ENCODE data around the gene RPL27A. TPM values are rescaled to one million over a fixed set of nuclear protein-coding genes. Genes with fewer than 3 reads are reported as not detected.
A peak's percentile ranks its signal among the peaks of the same experiment; 100 is the strongest.

RPL27A gene
- total and polyA plus RNA-seq, 2 of the 8 experiments (the other 6 are each of a cell fraction or from before 2014, with no cell fraction given): 1,756 to 1,777 TPM

DNA sequence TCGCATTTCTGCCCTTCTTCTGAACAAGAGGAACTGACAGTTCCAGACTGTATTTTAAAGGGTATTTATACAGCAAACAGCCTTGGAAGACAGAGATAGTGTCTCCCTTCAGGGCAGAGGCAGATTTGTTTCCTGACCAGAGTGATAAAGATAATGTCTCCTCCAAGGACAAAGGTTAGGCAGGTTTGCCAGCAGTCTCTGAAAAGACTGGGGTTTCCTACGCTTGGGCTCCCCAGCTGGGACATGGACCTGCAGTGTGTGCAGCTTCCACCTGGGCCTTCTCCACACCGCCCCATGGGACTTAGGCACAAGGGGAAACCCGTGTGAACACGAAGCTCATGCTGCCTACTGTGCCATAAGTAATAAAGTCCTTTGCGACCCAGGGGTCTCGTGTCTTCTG is 42.1 kb downstream of the RPL27A start:
- Histone ChIP-seq H3K14ac (ENCODE audit: insufficient read length) (no peak overlapping the region), H3K4ac (replicated peaks; ENCODE audit: insufficient read length, low read depth, low read length) (no peak overlapping the region), H2BK120ac (replicated peaks; ENCODE audit: low read depth, low read length) (no peak overlapping the region), H4K20me1 (replicated peaks in 1 of 2; ENCODE audit: control insufficient read depth in 1 of 2, insufficient read depth in 2 of 2, low read length in 2 of 2) (no peaks in the 10 kb centered on the region), H2AK5ac (ENCODE audit: low read depth, low read length) (0 out of 2 replicates have a peak overlapping the region, but pooled peaks have one; percentile 26), H4K91ac (replicated peaks; ENCODE audit: insufficient read length, low read length) (no peak overlapping the region), H3K4me2 (ENCODE audit: insufficient read depth in 1 of 2, low read depth in 2 of 2, low read length in 2 of 2) (no peak overlapping the region), H2AFZ (ENCODE audit: low read length) (no peak overlapping the region), H4K8ac (ENCODE audit: extremely low read depth, insufficient read depth, low read length) (no peak overlapping the region), H2BK5ac (ENCODE audit: low read depth, low read length) (no peak overlapping the region), H3K79me1 (ENCODE audit: low read depth, low read length) (no peaks in the 10 kb centered on the region), H3K79me2 (ENCODE audit: control insufficient read depth in 1 of 2, insufficient read depth in 2 of 2, low read length in 2 of 2) (no peaks in the 10 kb centered on the region), H3K27me3 (replicated peaks in 1 of 4; ENCODE audit: control insufficient read depth in 3 of 4, extremely low read depth in 1 of 4, insufficient read depth in 3 of 4, low read length in 3 of 4) (no peaks in the 10 kb centered on the region), H3K4me1 (replicated peaks in 1 of 4; ENCODE audit: control insufficient read depth in 3 of 4, insufficient read depth in 4 of 4, low read length in 3 of 4) (peaks cover 0 to 13% (median 7%) of the 10 kb centered on the region in 4 experiments; a peak in 4 of 7 replicates), H2BK20ac (ENCODE audit: low read length) (0 out of 2 replicates have a peak overlapping the region, but pooled peaks have one; percentile 67), H2BK15ac (ENCODE audit: low read length) (0 out of 2 replicates have a peak overlapping the region, but pooled peaks have one; percentile 72), H2BK12ac (ENCODE audit: low read depth, low read length) (no peak overlapping the region), H3K4me3 (ENCODE audit: extremely low read depth in 1 of 4, insufficient read depth in 2 of 4, low read depth in 3 of 4, low read length in 4 of 4) (no peak overlapping the region), H3K23me2 (ENCODE audit: low read depth, low read length) (no peaks in the 10 kb centered on the region), H3K9me3 (ENCODE audit: insufficient read depth in 2 of 2, low read depth in 1 of 2, low read length in 1 of 2) (no peaks in the 10 kb centered on the region), H3K18ac (ENCODE audit: extremely low read depth, low read length) (no peak overlapping the region), H3K9ac (replicated peaks in 1 of 4; ENCODE audit: extremely low read depth in 1 of 4, low read depth in 3 of 4, low read length in 3 of 4) (no peak overlapping the region), H3K27ac (ENCODE audit: low read depth, low read length) (no peak overlapping the region), H3K36me3 (ENCODE audit: control insufficient read depth in 2 of 4, insufficient read depth in 4 of 4, low read length in 3 of 4) (no peaks in the 10 kb centered on the region), H3K23ac (ENCODE audit: insufficient read length) (no peak overlapping the region), H3K56ac (replicated peaks; ENCODE audit: insufficient read length, low read depth, low read length) (no peak overlapping the region), H4K5ac (ENCODE audit: insufficient read length, low read depth, low read length) (no peak overlapping the region)
- no peak for TF ChIP-seq JUN (IDR thresholded peaks at IDR 0.05; ENCODE audit: low read depth, low read length)
- no peak for TF ChIP-seq SIX5 (IDR thresholded peaks at IDR 0.05; ENCODE audit: low read depth, low read length)
- no peak for DNase-seq (ENCODE audit: low read depth in 1 of 2, low spot score in 2 of 2)
- CTCF ChIA-PET (ENCODE audit: partially characterized antibody): interaction anchor here (1.1 to 1.5 kb wide), 4 partner anchors 9 to 476 kb away, joined by 3 read pairs; no protein-coding TSS in a partner anchor
- no peak for FAIRE-seq
- WGBS, 2 experiments (ENCODE audit: extremely low coverage in 1 of 2, insufficient coverage in 1 of 2, insufficient read length in 1 of 2, insufficient replicate concordance in 2 of 2, low coverage in 1 of 2, low lambda C conversion rate in 2 of 2, missing lambda C conversion rate in 1 of 2): 91% methylated on average over 7 of the region's 7 CpGs; no CpG with 5 or more reads in 1 of the 2 experiments
- POLR2A ChIA-PET (ENCODE audit: partially characterized antibody): interaction anchor here (0.7 to 3.3 kb wide), 2 partner anchors 11 to 42 kb away, joined by 3 to 8 read pairs; partner anchors contain the start of genes RPL27A and TRIM66

Data from H1 (cell line).